HG03045 (cell line): ENCODE data around the gene ENO3.
A peak's percentile ranks its signal among the peaks of the same experiment; 100 is the strongest.

Source experiments
- ATAC-seq: cut with Tn5 transposase; IDR thresholded peaks from one replicate; pipeline ENCODE4 v1.9.1; 2021; ENCODE audit warnings: mild to moderate bottlenecking, moderate library complexity; ENCODE audit not compliant: unreplicated experiment

The ENO3 gene

DNA sequence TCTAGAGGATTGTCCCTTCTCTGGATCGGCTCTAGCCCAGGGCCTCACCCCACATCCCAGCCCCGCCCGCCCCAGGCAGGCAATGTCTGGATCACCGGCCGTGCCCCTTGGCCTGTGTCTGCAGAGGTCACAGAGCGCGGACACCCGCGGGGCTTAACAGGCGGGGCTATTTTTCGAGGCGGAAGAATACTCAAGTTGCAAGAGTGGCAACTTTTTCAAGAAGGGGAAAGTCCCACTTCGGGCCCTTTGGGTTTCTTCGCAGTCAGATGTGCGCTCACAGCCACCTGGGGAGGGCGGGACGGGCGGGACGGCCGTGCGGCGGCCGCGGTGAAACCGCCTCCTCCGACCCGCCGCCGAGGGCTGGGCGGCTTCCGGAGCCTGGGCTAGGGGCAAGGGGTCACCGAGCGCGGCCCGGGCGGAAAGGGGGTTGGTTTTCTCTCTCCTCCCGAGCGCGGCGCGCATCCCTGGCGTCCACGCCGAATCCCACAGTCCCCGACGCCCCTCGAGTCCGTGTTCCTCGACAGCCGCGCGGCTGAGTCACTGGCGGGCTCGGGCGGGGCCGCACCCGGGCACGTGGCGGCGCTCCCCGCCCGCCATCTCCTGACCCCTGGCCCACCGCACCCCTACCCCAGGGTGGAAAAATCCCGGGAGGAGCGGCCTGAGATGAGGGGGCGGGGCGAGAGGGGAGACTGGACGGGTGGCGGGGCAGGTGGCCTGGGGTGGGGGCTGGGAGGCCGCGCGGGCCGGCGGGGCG is 1.4 kb upstream of the ENO3 start:
- peak; percentile 32 for ATAC-seq

DNA sequence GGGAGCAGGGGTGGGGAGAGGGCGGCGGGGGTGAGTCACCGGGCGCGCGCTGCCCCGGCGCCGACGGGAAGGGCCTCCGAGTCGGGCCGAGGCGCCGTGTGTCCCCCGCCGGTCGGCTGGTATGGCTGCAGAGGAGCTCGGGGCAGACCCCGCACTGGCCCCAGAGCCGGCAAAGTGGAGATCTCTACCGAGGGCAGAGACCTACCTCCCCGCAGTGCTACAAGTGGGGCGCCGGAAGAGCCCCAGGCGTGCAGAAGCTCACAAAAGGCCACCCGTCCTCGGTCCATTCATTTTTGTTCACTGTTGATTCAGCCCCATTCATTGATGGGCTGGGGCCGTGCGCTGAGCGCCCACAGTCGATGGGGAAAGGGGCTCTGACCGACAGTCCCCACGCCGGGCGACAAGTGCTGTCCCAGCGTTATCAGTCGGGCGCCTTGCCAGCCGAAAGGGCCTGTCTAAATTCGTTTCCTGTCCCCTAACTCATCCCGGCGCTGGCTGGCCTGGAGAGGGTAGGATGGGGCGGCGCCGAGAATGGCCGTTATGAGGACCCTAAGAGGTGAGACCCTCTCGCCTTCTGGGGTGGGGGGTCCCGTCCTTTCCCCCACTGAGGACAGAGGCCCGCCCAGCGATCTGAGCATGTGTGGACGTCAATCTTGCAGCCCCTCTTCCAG is 709 bp upstream of the ENO3 start:
- ATAC-seq = peak; percentile 5

DNA sequence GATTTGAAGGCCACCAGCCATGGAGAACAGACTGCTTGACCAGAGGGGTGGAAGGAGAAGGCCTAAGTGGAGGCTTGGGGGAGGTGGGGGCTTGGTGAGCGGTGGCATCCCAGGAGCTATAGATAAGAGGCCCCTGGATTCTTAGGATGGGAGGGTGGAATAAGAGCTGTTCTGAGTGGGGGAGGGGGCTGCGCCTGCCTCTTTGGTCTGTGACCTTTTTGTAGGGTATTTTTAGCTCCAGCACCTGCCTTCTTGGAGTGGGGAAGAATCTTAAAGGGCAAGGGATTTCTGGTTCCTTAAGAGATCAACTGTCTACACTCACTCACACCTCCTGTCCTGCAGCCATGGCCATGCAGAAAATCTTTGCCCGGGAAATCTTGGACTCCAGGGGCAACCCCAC is 567 bp downstream of the ENO3 start:
- no peak for ATAC-seq

DNA sequence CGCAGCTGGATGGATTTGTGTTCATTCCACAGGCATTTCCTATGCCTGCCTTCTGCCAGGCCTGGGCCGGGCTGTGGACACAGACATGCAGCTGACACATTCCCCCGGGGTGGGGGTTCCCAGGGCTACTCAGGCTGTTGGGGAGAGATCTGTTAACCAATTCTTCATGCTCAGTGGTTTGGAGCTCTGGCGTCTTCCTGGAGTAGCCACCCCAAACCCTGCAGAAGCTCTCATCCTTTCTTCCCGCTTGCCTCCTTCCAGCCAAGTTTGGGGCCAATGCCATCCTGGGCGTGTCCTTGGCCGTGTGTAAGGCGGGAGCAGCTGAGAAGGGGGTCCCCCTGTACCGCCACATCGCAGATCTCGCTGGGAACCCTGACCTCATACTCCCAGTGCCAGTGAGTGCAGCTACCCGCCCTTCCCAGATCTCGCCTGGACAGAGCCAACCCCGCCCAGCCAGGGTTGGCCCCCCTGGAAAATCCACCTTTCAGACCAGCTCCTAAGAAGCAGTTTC is 2.6 kb downstream of the ENO3 start:
- no peak for ATAC-seq

DNA sequence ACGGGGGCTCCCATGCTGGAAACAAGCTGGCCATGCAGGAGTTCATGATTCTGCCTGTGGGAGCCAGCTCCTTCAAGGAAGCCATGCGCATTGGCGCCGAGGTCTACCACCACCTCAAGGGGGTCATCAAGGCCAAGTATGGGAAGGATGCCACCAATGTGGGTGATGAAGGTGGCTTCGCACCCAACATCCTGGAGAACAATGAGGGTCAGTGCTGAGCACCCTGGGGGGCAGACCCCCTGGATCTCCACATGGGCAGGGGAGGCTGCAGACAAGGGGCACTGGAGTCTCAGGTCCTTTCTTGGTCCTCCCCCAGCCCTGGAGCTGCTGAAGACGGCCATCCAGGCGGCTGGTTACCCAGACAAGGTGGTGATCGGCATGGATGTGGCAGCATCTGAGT is 4.2 kb downstream of the ENO3 start:
- ATAC-seq = no peak

DNA sequence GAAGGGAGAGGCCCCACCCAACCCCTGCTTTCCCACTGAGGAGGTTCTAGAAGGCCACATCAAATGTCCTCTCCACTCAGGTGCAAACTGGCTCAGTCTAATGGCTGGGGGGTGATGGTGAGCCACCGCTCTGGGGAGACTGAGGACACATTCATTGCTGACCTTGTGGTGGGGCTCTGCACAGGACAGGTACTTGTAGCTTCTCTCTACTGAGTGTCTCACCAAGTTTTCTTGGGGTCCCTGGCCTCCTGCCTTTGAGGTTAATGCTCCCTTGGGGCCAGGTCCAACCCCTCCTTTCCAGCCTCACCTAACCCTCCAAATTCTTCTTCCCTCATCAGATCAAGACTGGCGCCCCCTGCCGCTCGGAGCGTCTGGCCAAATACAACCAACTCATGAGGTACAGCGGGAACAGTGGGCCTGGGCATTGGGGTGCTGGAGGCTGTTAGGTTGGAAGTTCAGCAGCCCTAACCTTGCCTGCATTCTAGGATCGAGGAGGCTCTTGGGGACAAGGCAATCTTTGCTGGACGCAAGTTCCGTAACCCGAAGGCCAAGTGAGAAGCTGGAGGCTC is 5.7 kb downstream of the ENO3 start:
- ATAC-seq = no peak

DNA sequence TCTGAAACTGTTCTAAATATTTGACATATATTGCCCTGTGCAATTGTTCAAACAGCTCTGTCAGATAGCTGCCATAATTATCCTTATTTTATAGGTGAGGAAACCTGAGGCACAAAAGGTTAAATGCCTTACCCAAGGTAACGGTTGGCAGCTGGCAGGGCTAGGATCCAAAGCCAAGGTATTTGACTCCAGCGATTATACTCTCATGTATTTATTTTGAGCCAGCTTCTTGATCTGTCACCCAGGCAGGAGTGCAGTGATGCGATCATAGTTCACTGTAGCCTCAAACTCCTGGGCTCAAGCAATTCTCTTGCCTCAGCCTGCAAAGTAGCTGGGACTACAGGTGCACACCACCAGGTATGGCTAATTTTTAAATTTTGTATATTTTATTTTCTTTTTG is 7.2 kb downstream of the ENO3 start:
- no peak for ATAC-seq

DNA sequence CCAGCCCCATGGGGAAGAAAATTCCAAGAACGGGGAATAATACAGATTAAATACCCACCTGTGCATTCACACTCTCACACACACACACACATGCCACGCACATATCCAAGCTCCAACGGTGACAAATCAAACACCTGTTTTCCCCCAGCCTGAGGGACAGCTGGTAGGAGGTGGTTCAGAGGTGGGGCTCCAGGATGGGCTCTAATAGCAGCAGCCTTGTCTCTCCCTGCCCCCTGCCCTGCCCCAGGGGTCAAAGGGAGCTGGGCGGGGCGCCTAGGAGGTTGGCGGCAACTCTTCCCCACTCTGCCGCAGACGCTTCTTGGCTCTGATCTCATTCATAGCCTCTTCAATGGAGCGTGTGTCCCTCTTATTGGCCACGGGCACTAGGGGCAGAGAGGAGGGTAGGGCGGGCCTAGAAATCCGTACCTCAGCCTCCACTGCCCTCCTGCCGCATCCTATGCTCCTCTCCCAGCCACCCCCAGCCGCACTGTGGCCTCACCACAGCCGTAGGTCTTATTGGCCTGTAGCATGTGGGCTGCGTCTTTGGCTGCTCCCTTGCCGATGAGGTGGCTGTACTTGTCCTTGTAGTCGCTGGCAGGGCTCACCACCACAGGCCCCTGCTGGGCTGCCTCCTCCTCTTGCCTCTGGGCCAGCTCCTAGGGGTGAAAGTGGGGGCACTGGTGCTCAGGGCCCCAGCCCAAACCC is 8.5 kb downstream of the ENO3 start:
- no peak for ATAC-seq

DNA sequence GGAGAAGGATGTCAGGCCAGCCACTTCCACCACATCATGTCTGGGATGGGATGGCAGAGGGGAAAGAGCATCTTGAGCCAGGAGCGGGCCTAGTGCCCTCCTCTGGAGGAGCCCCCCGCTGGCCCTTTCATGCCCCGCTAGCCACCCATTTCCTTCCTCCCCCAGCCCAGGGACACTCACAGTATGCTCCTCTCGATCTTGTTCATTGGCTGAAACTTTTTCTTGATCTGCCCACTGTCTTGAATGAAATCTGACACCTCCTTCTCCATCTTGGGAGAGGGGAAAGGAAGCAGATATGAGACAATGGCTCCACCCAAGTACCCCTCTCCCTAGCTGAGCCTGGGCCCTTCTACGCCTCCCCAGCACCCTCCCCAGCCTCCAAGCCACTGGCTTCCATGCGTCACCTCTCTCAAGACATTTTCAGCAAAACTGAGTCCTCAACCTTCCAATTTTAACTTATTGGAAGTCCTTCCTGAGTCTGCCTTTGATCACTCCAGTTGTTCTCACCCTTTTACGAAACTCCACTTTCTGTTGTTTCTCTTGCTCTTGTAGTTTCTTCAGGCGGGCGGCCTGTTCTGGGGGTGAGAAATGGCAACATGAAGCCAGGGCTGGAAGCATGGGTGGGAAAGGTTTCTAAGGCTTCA is 9.5 kb downstream of the ENO3 start:
- ATAC-seq = no peak

DNA sequence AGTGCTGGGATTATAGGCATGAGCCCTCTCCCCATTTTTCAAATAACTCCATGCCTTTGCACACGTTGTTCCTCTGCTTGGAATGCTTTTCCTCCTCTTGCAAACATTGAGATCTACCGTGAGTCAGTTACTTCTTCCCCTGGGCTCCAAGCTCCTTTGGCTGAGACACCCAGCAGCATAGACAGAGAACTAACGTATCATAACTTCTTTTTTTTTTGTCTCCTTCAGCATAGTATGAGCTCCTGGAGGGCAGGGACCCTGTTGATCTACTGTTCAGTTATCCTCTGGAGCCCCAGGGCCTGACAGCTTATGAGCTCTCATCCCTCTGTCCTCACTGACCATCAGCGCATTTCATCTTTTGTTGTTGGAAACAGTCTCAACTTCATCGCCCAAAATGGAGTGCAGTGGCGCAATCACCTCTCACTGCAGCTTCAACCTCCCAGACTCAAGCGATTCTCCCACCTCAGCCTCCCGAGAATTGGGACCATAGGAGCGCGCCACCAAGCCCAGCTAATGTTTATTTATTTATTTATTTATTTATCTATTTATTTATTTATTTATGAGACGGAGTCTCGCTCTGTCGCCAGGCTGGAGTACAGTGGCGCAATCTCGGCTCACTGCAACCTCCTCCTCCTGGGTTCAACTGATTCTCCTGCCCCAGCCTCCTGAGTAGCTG is 14.5 kb downstream of the ENO3 start:
- no peak for ATAC-seq

DNA sequence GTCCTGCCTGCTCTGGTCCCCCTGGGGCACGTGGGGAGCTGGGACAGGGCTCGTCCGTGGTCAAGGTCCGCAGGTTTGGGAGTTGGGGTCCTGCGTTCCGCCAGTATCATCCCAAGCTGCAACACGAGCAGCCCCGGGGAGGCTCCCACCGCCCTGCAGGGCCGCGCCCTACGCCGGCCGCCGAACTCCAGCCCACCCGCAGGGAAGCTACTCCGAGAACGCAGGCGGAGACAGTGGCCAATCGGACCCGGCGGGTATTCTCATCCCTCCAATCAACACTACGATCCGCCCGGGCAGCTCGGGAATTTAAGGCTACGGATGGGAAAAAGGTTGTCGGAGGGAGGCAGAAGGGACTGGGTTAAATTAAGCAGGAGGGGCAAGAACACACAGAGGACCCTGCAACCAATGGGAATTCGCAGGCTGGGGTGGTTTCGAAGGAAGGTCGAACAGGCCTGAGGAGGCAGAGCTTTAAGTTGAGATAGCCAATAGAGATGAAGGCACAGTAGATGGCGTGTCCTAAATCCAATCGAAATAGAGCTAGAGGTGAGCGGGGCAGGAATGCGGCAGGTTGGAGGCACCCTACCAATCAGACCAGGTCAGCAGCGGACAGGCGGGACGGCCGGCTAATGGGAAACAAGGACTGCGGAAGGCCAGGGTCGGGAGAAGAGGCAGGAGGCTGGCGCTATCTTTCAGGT is 16.1 kb downstream of the ENO3 start:
- peak; percentile 81 for ATAC-seq

DNA sequence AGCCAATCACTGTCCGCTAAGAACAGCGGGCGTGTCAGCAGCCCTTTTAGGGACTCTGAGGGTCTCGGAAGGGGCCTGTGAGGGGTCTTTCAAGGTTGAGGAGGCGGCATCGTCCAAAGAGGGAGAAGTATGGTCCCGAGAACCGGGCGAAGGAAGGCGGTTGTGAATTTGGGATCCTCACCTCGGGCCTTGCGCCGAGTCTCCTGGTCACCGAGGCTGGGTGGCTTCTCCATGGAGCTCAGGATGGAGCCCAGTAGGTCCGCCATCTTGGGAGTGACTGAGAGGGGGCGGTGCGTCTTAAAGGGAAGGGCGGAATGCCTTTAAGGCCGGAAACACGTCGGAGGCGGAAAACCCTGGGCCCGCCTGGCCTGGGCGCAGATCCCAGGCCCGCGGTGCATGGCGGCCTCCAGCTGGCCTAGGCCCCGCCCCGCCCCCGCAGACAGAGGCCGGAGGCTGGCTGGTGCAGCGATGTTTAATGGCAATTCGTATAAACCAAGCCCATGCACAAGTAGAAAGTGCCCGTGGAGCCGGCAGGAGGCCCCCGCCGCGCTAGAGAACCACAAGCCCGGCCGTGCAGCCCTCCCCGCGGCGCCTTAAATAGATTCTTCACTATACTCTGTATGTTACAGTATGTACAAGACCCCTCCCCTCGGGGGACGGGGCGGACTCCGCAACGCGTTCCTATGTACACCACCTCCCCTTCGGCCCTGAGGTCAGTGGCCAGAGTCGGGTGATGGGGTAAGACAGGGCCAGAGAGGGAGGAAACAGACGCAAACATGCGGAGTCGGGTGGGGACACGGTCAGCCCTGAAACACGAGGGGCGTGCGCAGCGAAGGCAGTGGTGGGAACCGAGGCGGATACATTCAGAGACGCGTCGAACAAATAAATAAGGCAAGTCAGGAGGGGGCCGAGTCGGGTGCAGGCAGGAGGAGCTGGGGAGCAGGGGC is 16.9 kb downstream of the ENO3 start, which contains the start of gene SPAG7:
Gene SPAG7 (minus strand): TSS at position 279 of the 947 bp plus-strand sequence. CDS start 13 bp downstream, at position 266.
- peak; percentile 65 for ATAC-seq

DNA sequence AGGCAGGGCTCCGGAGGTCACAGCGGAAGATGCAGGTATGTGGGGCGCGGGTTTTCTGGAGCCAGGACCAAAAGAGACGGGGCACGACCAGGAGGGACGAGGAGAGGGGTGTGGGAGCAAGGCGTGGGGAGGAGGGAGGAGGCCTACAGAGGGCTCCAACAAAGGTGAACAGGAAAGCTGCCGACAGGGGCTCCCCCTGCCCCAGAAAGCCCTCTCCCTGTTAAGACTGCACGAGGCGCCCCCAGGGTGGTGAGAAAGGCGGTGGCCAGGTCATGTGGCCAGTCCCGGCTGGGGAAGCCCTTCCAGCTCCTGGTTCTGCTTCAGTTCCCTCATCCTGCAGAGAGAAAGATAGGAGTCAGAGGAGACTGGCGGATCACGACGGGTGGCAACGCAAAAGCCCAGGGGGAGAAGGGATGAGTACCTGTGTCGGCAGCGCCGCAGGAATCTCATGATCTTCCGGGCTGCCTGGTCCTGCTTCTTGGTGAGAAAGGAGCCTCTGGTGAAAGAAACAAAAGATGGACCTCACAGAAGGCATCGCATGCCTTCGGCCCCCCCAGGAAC is 17.6 kb downstream of the ENO3 start:
- ATAC-seq = no peak

DNA sequence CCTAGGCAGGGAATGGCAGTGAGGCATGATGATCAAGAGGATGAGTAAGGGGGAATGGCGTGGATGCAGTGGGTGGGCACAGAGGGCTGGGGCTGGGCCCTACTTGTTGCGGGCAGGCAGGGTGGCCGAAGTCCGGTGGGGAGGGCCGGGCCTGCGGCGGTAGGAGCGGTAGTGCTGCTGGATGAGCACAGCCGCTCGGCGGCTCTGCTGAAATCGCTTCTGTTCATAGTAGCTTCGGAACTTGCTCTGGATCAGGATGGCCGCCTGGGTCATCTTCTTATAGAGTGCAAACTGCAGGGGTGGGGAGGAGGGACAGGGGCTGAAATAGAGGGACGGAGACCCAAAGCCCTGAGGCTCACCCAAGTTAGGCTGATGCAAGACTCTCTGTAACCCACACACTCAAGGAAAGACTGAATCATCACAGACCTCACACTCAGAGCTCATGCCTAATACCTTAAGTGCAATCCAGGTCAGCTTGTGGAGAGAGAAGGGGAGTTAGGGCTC is 18.2 kb downstream of the ENO3 start:
- no peak for ATAC-seq

DNA sequence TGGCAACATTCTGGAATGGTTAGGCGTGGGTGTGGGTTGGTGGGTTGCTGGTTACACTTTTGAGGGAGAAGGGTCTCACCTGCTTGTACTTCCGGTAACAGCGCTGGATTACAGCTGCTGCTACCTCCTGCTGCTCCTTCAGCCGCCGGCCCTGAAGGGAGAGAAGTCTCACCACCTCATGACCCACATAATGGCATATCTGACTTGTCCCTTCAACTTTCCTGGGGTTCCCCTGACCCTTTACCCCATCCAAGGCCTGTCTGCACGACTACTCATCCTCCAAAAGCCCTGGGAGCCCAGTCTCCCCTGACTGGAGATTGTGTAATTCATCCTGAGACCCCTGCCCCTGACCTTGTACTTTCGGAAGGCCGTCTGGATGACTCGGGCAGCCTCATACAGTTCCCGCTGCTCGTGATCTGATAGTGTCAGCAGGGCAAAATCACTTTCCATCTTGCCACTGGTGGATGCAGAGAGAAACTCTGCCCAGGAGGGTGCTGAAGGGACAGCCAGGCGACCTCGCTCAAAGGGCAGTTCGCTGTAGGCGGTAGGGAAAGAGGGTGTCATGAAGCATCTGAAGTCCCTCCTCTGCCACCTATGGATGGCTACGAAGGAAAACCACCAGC is 18.7 kb downstream of the ENO3 start:
- ATAC-seq = no peak

DNA sequence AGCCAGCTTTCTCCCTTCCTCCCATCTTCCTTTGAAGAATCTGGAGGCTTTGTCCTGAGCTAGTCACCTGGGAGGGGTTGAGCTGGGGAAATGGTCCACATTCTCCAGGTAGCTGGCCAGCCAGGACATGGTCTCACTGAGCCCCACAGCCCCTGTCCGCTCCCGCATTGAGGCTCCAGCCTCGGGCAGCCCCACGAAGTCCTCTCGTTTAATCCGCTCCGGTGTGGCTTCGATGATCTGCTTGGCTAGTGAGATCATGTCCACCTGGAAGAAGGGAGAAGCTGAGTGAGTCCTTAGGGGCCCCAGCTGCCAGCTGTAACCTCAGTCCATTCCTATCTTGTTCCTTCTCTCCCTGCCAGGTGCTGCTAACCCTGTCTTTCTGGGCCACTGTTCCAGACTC is 19.4 kb downstream of the ENO3 start:
- no peak for ATAC-seq

DNA sequence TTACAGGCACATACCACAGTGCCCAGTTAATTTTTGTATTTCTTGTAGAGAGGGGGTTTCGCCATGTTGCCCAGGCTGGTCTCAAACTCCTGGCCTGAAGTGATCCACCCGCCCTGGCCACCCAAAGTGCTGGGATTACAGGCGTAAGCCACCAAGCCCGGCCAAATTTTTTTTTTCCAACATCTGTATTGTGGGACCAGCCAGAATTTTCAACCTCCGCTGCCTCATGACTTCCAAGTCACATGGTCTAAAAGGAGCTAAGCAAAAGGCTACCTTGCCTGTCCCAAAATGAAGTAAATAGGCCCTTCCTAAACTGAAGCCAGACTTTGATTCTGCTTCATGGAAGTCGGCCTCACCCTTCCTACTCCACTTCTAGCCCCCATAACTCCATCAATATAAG is 20.9 kb downstream of the ENO3 start:
- no peak for ATAC-seq

DNA sequence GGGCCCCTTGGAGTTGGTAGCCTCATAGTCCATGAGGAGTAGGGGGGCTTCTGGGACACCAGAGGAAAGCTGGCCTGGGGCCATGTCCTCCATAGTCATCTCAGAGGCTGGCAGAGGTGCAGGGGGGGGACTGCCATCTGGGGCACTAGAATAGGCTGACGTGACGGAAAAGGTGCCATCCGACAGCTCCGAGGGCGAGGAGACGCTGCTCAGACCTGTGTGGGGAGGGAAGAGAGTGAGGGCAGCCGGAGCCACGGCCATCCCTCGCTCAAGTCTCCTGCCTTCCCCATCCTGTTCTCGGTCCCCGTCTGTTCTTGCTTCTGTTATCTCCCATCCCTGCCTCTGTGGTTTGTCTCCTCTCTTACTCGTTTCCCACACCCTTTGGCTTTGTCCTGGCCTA is 21.4 kb downstream of the ENO3 start:
- no peak for ATAC-seq
